DND-41 (cell line): ENCODE results near the gene STKLD1.
"Not testable (repeated sequence)": the region's sequence is repeated elsewhere in the genome, so short reads cannot be mapped to it uniquely, and the experiment has no call there.

Experiments used
- ATAC-seq: fragments of 200-7000 bp; cut with Tn5 transposase; 3 replicates; pipeline ENCODE4 v1.9.1; 2021; ENCODE audit warnings: low read depth; ENCODE audit not compliant: insufficient read depth
- DNase-seq: peaks from one replicate; pipeline ENCODE4 v3.0.0-alpha.2; 2020
- H2AFZ ChIP-seq: 2 replicates; pipeline ENCODE4 v1.6.0; 2012; ENCODE audit warnings: low read depth, low read length
- H3K27ac ChIP-seq: 2 replicates; pipeline ENCODE4 v1.5.1; 2012; ENCODE audit warnings: low read length, inconsistent platforms
- H3K27me3 ChIP-seq: fragments of 200-600 bp; sonication (generic); 2 replicates; pipeline ENCODE4 v1.6.0; 2012; ENCODE audit warnings: low read length, mild to moderate bottlenecking, inconsistent platforms; ENCODE audit not compliant: insufficient read depth, poor library complexity
- H3K36me3 ChIP-seq: 2 replicates; pipeline ENCODE4 v1.5.1; 2012; ENCODE audit warnings: low read length, inconsistent platforms; ENCODE audit not compliant: insufficient read depth
- H3K4me1 ChIP-seq: 2 replicates; pipeline ENCODE4 v1.5.1; 2012; ENCODE audit warnings: mild to moderate bottlenecking, low read length; ENCODE audit not compliant: insufficient read depth
- H3K4me2 ChIP-seq: 2 replicates; pipeline ENCODE4 v1.6.0; 2012; ENCODE audit warnings: mild to moderate bottlenecking, moderate library complexity, low read length, inconsistent platforms; ENCODE audit not compliant: insufficient read depth
- H3K4me3 ChIP-seq, 2 experiments: fragments of 200-600 bp in 1 of 2; shearing (Covaris generic) in 1 of 2; 2 replicates each; pipeline ENCODE4 v1.5.1; 2012 to 2016; ENCODE audit warnings: inconsistent platforms in 2 of 2, low read length in 2 of 2, mild to moderate bottlenecking in 2 of 2, low read depth in 1 of 2, moderate library complexity in 1 of 2
- H3K79me2 ChIP-seq: 2 replicates; pipeline ENCODE4 v1.6.0; 2012; ENCODE audit warnings: low read length, inconsistent platforms; ENCODE audit not compliant: insufficient read depth
- H3K9ac ChIP-seq: 2 replicates; pipeline ENCODE4 v1.6.0; 2012; ENCODE audit warnings: low read depth, mild to moderate bottlenecking, inconsistent platforms, low read length, moderate library complexity
- H3K9me3 ChIP-seq: 2 replicates; pipeline ENCODE4 v1.5.1; 2012; ENCODE audit warnings: low read length, moderate library complexity, mild to moderate bottlenecking, inconsistent platforms; ENCODE audit not compliant: insufficient read depth, severe bottlenecking
- H4K20me1 ChIP-seq: 2 replicates; pipeline ENCODE4 v1.6.0; 2012; ENCODE audit warnings: low read length; ENCODE audit not compliant: insufficient read depth
- EZH2 ChIP-seq: IDR thresholded peaks from 3 replicates; pipeline ENCODE4 v1.6.1; 2012; ENCODE audit warnings: borderline replicate concordance, low read depth, mild to moderate bottlenecking, moderate library complexity, low read length, inconsistent platforms; ENCODE audit not compliant: severe bottlenecking
- TF ChIP-seq, protein P1 (sequence below): IDR thresholded peaks from 2 replicates; pipeline ENCODE4 v1.5.1; 2012; ENCODE audit warnings: borderline replicate concordance, low read length, moderate library complexity, mild to moderate bottlenecking; ENCODE audit not compliant: poor library complexity, severe bottlenecking; ENCODE audit errors: extremely low read depth

STKLD1 gene

DNA sequence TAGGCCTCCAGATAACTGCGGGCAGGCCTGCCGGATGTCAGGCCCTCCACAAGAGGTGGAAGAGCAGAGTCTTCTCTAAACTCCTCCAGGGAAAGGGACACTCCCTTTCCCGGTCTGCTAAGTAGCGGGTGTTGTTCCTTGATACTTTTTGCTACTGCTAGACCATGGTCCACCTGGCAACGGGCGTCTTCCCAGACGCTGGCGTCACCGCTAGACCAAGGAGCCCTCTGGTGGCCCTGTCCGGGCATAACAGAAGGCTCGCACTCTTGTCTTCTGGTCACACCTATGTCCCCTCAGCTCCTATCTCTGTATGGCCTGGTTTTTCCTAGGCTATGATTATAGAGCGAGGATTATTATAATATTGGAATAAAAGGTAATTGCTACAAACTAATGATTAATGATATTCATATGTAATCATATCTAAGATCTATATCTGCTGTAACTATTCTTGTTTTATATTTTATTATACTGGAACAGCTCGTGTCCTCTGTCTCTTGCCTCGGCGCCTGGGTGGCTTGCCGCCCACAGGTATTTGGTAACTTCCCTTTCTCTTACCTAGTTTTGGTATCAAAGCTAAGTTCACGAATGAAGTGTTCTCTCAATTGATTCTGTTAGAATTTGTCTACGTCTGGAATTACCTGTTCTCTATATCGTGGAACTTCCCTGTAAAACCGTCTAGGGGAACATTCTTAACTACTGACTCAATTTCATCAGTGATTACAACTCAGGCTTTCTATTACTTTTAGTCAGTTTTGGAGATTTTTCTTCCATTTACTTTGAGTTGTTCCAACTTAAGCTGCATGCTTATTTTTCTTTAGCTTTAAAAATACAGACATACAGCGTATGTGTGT is 46.6 kb upstream of the STKLD1 start:
- not testable (repeated sequence) for H2AFZ ChIP-seq, H3K9me3 ChIP-seq, ATAC-seq, H3K9ac ChIP-seq, H3K4me2 ChIP-seq, DNase-seq, H3K4me3 ChIP-seq, H3K27ac ChIP-seq, H3K27me3 ChIP-seq
- Histone ChIP-seq H4K20me1 (peaks cover 34% of the 10 kb centered on the region), H3K36me3 (peaks cover 42% of the 10 kb centered on the region), H3K4me1 (peaks cover 11% of the 10 kb centered on the region), H3K79me2 (peaks cover 16% of the 10 kb centered on the region)
- TF ChIP-seq, protein P1, sequence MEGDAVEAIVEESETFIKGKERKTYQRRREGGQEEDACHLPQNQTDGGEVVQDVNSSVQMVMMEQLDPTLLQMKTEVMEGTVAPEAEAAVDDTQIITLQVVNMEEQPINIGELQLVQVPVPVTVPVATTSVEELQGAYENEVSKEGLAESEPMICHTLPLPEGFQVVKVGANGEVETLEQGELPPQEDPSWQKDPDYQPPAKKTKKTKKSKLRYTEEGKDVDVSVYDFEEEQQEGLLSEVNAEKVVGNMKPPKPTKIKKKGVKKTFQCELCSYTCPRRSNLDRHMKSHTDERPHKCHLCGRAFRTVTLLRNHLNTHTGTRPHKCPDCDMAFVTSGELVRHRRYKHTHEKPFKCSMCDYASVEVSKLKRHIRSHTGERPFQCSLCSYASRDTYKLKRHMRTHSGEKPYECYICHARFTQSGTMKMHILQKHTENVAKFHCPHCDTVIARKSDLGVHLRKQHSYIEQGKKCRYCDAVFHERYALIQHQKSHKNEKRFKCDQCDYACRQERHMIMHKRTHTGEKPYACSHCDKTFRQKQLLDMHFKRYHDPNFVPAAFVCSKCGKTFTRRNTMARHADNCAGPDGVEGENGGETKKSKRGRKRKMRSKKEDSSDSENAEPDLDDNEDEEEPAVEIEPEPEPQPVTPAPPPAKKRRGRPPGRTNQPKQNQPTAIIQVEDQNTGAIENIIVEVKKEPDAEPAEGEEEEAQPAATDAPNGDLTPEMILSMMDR: peak; percentile 37

DNA sequence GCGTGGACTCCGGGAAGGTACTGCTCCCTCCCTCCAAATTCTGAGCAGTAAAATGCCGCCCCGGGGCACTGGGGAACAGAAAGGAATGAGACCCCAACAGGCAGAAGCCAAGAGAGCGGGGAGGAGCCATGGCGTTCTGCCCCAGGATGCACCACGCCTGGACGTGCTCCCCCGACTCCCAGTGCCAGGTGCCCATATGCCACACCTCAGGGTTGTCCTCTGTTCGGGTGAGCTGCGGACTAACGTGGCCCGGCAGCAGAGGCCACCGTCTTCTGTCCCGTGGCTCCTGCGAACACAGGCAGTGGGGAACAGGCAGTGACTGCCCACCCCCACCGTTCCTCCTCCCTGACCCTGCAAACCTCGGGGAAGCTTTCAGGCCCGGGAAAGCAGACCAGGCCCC is 44.9 kb upstream of the STKLD1 start:
- Histone ChIP-seq H3K4me2 (no peak overlapping the region), H3K9ac (no peak overlapping the region), H3K36me3 (peaks cover 47% of the 10 kb centered on the region), H3K27ac (no peak overlapping the region), H3K4me1 (peaks cover 19% of the 10 kb centered on the region), H3K27me3 (no peaks in the 10 kb centered on the region), H3K4me3 (no peak overlapping the region), H4K20me1 (peaks cover 41% of the 10 kb centered on the region), H3K79me2 (peaks cover 31% of the 10 kb centered on the region), H3K9me3 (no peaks in the 10 kb centered on the region), H2AFZ (no peak overlapping the region)
- TF ChIP-seq, protein P1: no peak
- no peak for TF ChIP-seq EZH2
- ATAC-seq: no peak
- DNase-seq: no peak

DNA sequence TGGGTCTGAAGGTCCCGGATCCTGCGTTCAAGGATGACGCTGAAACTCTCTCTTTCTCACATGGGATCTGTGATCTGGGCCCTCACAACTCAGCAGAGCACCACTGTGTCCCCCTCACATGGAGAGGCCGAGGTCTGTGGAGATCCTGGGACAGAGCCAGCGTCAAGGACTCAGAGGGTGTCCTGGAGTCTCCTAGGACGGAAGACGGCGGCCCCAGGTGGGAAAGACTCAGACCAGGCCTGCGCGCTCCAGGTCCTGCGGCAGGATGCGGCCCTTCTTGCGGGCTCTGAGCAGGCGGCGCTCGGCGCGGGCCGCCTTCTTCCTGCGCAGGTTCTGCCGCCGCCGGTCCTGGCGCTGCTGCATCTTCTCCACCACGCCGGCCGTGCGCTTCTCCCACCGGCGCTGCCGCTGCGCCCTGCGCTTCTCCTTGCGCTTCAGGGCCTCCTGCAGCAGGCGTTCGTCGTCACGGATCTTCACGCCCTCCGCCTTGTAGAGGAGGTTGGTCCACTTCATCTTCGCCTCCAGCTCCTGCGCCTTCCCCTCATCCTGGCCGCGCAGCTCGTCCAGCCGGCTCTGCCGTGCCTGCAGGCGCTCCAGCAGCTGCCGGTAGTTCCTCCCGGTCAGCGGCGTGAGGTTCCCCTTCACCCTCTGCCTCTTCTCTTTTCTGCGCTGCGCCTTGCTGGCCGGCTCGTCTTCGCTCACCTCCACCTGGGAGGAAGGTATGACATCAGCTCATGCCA is 44.4 kb upstream of the STKLD1 start:
- DNase-seq: no peak
- Histone ChIP-seq H2AFZ (no peak overlapping the region), H3K36me3 (peaks cover 47% of the 10 kb centered on the region), H3K4me3 (no peak overlapping the region), H3K79me2 (peaks cover 33% of the 10 kb centered on the region), H3K9me3 (no peaks in the 10 kb centered on the region), H3K4me1 (peaks cover 25% of the 10 kb centered on the region), H3K27me3 (no peaks in the 10 kb centered on the region), H4K20me1 (peaks cover 41% of the 10 kb centered on the region), H3K4me2 (no peak overlapping the region), H3K9ac (no peak overlapping the region), H3K27ac (no peak overlapping the region)
- ATAC-seq: no peak
- TF ChIP-seq, protein P1: no peak
- TF ChIP-seq EZH2: no peak
